ENCODE measurements around the gene CYB561A3.

CYB561A3 gene

GRCh38 chr11:61328351-61328750, 33.3 kb downstream of the CYB561A3 start:
- H3K4me3 ChIP-seq (ENCODE audit: control insufficient read depth, low read depth, low read length): no peak overlapping the region
- TF ChIP-seq CTCF (conservative IDR thresholded peaks at IDR 0.05; ENCODE audit: control insufficient read depth, insufficient read depth, low read depth, low read length): no peak
- no peak for DNase-seq (ENCODE audit: low read depth)

GRCh38 chr11:61327669-61328071, 34.0 kb downstream of the CYB561A3 start:
- no peak for TF ChIP-seq CTCF (conservative IDR thresholded peaks at IDR 0.05; ENCODE audit: control insufficient read depth, insufficient read depth, low read depth, low read length)
- no peak overlapping the region for H3K4me3 ChIP-seq (ENCODE audit: control insufficient read depth, low read depth, low read length)
- peak; percentile 56 for DNase-seq (ENCODE audit: low read depth)

DNA sequence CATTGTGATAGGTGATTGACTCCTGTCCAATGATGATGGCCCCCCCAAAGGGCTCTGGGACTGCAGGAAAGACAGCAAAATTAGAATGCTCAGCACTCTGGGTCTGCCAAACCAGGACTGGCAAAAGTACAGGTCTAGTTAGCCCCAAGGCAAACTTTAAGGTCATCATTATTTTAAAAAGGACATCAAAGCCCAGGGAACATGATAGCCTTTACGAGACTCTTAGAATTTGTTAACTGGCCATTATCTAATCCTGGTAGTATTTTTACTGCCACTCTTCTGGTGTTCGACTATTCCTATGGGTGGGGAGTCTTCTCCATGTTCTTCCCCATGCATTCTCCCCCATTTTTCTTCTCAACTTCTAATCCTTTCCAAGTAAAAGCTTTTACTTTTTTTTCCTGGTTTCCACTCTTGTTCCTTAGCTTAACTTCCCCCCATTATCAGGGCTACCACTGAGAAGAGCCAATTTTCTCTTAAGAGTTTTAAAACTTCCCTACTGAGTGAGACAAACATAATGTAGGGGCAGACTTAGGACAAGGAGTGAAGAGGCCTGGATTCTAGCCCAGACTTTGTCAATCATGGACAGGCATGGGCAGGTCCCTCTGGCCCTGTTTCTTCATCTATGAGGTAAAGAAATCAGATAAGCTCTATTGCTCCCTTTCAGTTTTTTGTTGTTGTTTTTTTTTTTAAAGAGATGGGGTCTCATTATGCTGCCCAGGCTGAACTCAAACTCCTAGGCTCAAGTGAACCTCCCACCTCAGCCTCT, 35.9 kb downstream of the CYB561A3 start:
- H3K4me3 ChIP-seq (ENCODE audit: control insufficient read depth, low read depth, low read length): no peak overlapping the region
- no peak for TF ChIP-seq CTCF (conservative IDR thresholded peaks at IDR 0.05; ENCODE audit: control insufficient read depth, insufficient read depth, low read depth, low read length)
- DNase-seq (ENCODE audit: low read depth): peak; percentile 15

DNA sequence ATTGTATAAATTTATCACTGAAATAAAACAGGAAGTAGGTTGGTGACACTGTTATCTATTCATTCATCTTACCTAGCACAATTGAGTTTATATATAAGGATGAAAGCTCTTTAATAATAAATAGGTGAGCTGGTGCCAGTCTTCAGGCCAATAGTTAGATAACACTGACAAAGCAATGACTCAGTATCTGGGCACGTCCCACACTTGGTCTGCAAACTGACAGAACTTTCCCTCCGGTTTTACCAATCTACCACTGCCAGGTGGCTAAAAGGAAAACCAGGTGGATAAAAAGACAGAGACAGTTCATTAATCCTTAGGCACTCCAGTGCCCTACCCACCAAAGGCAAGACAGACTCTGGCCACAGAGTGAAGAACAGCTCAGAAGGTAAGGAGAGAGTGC, 46.4 kb downstream of the CYB561A3 start:
- no peak for TF ChIP-seq CTCF (conservative IDR thresholded peaks at IDR 0.05; ENCODE audit: control insufficient read depth, insufficient read depth, low read depth, low read length)

GRCh38 chr11:61310749-61311148, 50.9 kb downstream of the CYB561A3 start:
- no peak overlapping the region for H3K4me3 ChIP-seq (ENCODE audit: control insufficient read depth, low read depth, low read length)
- no peak for TF ChIP-seq CTCF (conservative IDR thresholded peaks at IDR 0.05; ENCODE audit: control insufficient read depth, insufficient read depth, low read depth, low read length)
- no peak for DNase-seq (ENCODE audit: low read depth)

More for the DNA sequence above, 46.4 kb downstream of the CYB561A3 start:
- no peak overlapping the region for H3K4me3 ChIP-seq (ENCODE audit: control insufficient read depth, low read depth, low read length)
- no peak for DNase-seq (ENCODE audit: low read depth)

DNA sequence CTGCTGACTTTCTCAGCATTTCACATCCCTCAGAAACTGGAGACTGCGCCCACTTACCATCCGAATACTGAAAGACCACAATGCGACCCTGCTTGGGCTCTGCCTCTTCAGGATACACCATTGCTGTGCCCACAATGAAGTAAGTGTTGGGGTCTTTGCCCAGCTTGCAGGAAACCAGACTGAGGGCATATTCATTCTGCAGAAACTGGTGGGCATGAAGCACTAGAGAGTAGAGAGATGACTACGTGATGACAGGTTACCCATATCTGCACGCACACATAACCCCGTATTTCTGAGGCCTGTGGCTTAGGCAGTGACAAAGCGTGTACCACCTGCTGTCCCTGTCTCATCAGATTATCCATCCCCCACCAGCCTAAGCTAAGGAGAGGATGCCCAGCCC, 51.9 kb downstream of the CYB561A3 start:
- H3K4me3 ChIP-seq (ENCODE audit: control insufficient read depth, low read depth, low read length): no peak overlapping the region
- TF ChIP-seq CTCF (conservative IDR thresholded peaks at IDR 0.05; ENCODE audit: control insufficient read depth, insufficient read depth, low read depth, low read length): no peak
- DNase-seq (ENCODE audit: low read depth): no peak

All from fibroblast of mammary gland (primary cell).